T47D (cell line): Measurements from ENCODE around the gene AIMP1.
A peak's percentile ranks its signal among the peaks of the same experiment; 100 is the strongest.

ENCODE experiments used
- DNase-seq, 2 experiments: peaks; one replicate each; pipeline versions ENCODE4 v3.0.0 to v3.0.0-alpha.2; 2011 to 2012; ENCODE audit warnings: low read depth in 1 of 2, low spot score in 1 of 2
- JUND ChIP-seq: IDR thresholded peaks from 2 replicates; pipeline ENCODE4 v1.6.1; 2012; ENCODE audit warnings: low read depth
- in situ Hi-C: cut with HindIII; loops from 2 replicates; pipeline ENCODE4 v1.10.0; 2016; ENCODE audit warnings: low sequenced_read_pairs, low pct_unique_long_range_greater_than_20kb

Gene AIMP1

DNA sequence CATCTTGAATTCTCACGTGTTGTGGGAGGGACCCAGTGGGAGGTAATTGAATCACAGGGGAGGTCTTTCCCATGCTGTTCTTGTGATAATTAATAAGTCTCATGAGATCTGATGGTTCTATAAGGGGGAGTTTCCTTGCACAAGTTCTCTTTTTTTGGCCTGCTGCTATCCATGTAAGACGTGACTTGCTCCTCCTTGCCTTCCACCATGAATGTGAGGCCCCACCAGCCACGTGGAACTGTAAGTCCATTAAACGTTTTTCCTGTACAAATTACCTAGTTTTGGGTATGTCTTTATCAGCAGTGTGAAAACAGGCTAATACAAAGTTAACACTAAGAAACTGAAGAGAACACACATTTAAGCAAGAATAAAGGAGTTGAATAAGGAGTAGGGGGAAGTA, 16.4 kb upstream of the AIMP1 start:
- in situ Hi-C loops, result no loop called here
- DNase-seq, result no peak

DNA sequence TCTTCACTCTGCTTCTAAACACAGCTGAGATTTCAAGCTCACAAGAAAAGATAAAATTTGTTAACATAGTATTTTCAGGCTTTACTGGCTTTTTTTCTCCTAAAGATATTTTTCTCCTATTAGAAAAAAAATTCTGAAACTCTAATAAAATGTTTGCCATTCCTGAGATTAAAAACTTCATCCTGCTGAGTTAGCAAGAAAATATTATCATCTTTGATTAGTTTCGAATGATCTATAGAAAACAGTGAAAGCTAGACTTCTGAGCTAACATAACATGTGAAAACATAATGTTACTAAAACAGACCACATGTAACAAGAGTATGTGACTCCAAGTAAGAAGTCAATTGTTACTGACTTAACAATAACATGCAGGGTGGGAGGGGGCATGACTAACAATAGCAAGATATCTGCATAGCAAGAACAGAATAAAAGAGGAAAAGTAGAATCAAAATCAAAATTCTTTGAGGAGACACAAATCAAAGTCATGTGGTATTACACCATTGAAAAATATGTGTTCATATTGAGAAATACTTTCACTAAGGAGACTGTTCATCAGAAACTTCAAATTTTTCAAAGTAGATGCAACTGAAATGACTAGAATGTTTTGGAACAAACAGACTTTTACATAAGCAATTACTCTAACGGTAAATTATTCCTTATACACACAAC, 14.8 kb upstream of the AIMP1 start:
- in situ Hi-C loops, result no loop called here
- TF ChIP-seq JUND, result no peak
- DNase-seq, result no peak

More for the DNA sequence above, 16.4 kb upstream of the AIMP1 start:
- no peak for TF ChIP-seq JUND

DNA sequence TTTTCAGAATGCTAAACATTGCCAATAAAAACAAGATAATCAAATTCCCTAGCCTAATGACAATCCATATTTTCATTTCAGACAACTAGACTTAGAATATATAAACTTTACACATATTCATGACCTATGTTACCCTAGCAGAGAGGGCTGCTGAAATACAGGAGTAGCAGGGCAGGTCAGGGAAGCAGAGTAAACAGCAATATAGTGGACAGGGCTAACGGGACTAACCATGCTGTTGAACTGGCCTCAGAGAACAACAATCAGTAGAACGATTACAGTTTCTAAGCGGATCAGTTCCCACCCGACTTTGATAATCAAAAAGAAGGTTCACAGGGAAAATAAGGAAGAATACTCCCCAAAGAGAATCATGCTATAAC, 14.3 kb upstream of the AIMP1 start:
- no peak for DNase-seq
- in situ Hi-C loops, result no loop called here
- TF ChIP-seq JUND, result no peak

DNA sequence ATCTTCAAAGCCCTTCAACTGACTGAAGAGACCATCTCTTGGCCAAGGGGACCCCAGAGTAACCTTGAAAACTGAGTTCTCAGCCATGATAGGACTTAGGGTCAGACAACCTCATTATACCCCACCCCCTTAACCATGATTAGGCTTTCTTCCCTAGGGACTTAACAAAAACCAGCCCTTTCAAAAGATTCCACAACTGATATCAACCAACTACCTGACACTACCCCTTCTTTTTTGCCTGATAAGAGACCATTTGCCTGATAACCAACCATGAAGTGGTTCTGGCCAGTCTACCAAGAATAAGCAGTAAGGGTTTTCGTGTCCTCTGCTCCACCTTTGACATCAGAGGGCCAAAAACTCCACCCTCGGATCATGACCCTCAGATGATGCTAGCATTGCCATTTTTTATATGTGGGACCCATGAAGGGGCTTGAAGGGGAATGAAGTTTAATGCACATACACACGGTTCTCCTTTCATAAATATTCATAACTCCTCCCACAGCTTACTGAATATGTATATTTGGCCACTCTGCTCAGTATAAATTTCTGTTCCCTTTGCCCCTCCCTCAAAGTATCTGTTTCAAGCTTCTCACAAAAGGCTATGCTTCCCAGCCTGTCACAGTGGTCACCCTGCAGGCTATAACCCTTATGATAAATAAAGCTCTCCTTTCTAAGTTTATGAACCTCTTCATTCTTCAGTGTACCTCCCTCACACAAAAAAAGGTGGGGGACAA, 12.6 kb upstream of the AIMP1 start:
- no peak for TF ChIP-seq JUND
- DNase-seq, result no peak
- in situ Hi-C loops, result no loop called here

DNA sequence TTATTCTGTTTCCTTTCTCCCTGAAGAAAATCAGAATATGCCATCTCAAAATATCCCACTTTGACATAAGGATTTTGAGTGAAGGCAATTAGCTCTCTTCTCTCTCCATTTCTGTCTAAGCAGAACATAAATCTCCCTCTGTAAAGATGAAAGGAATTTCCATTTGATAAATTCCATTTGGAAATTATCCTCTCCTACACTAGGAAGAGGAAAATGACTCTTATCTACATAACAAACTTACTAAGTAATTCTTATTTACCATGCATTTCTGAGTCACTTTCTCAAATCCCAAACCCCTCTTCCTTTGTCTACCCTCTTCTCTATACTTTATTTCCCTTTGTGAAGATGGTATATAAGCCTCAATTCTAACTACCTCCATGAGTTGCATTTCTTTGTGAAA, 11.7 kb upstream of the AIMP1 start:
- TF ChIP-seq JUND, result no peak
- no peak for DNase-seq
- in situ Hi-C loops, result no loop called here

DNA sequence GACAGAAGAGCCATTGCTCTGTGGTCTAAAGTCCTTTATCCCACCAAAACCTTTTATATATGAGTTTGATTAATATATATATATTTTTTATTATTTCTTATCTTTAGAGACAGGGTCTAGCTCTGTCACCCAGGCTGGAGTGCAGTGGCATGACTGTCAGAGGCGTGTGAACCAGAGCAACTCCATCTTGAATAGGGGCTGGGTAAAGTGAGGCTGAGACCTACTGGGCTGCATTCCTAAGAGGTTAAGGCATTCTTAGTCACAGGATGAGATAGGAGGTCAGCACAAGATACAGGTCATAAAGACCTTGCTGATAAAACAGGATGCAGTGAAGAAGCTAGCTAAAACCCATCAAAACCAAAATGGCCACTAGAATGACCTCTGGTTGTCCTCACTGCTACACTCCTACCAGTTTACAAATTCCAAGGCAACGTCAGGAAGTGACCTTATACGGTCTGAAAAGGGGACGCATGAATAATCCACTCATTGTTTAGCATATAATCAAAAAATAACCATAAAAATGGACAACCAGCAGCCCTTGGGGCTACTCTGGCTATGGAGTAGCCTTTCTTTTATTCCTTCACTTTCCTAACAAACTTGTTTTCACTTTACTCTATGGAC, 10.8 kb upstream of the AIMP1 start:
- no peak for TF ChIP-seq JUND
- DNase-seq, result no peak
- in situ Hi-C loops, result no loop called here

DNA sequence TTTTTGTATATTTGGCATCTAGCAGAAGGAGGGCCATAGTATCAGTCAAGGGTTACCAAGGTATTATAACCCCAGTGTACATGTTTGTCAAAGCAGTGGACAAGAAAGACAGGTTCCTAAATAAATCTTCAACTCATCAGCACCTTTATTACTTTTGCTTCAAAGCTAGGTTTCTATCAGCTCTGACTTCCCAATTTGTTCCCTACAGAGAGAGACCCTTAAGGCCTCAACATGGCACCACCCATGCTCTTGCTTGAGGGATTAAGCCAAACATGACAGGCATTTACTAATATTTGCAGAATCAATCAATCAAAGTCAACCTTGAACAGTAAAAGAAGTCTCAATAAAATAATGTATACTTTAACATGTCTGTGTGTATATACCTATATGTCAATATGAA, 9.8 kb upstream of the AIMP1 start:
- DNase-seq, result no peak
- in situ Hi-C loops, result no loop called here
- no peak for TF ChIP-seq JUND

DNA sequence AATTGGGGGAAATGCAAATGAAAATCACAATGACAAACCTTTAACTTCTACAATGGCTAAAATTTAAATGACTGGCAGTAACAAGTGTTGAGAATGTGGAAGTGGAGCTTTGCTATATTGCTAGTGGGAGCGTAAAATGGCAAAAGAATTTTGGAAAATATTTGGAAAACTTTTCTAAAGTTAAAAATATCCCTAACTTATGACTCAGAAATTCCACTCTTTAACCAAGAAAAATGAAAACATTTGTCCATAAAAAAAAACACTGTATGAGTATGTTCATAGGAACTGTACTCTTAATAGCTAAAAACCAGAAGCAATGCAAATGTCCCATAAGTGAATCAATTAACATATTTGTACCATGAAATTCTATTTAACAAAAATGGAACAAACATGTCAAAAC, 4.0 kb upstream of the AIMP1 start:
- TF ChIP-seq JUND, result no peak
- no peak for DNase-seq
- in situ Hi-C loops, result no loop called here

DNA sequence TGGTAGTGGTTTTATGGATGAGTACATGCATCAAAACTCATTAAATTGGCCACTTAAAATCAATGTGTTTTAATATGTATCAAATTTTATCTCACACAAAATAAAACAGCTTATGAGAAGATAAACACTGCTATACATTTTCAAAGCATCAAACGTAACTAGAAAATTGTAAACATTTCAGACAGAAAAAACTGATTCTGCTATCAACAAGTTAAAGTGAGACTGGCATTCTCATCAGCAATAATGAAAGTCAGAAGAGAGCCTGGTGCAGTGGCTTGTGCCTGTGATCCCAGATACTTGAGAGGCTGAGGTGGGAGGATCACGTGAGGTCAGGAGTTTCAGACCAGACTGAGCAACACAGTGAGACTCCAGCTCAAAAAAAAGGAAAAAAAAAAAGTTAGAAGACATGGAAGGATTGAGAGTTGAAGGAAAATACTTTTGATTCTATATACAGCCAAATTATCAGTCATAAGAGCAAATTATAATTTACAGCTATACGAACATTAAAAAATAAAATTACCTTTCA, 3.3 kb upstream of the AIMP1 start:
- in situ Hi-C loops, result no loop called here
- TF ChIP-seq JUND, result no peak
- no peak for DNase-seq

DNA sequence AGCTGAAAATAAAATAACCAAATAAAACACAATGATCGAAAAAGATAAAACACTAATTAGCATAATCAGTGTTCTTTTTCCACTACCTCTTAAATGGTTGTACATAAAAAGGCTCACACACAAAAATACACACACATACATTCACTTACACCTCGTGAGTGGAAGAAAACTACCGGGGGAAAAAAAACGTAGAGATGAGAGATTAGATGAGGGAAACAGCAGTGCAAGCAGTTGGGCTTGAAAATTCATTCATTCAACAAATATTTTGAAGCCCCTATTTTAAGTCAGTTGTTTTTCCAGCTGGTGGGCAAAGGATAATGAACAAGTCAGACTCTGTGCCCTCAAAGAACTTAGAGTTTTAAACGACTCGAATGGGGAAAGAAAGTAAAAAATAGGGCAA, 1.4 kb upstream of the AIMP1 start:
- no peak for DNase-seq

DNA sequence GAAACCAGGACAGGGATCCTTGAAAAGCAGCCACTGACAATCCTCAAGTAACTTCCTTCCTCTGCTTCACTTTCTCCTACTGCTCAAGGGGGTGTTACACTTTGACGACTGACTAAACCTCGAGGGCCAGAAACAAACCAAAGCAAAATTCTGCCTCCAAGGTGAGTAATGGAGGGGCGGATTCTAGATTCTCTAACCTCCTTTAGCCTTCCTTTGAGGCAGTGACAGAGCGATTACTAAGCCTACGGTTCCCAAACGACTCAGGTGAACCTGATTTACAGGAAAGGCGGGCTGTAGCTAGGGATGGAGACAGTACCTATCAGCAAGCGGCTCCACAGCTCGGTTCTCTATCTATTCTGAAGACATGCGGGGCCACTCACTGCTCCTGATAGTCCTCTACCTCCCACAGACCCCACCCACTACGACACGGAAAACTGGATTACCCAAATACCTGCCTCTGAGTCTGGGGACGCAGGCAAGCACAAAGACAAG, 828 bp upstream of the AIMP1 start:
- DNase-seq, result peak in 1 of 2 experiments; percentile 74
- no peak for TF ChIP-seq JUND
- in situ Hi-C loops, result no loop called here

More for the DNA sequence above, 1.4 kb upstream of the AIMP1 start:
- in situ Hi-C loops, result no loop called here
- TF ChIP-seq JUND, result no peak

DNA sequence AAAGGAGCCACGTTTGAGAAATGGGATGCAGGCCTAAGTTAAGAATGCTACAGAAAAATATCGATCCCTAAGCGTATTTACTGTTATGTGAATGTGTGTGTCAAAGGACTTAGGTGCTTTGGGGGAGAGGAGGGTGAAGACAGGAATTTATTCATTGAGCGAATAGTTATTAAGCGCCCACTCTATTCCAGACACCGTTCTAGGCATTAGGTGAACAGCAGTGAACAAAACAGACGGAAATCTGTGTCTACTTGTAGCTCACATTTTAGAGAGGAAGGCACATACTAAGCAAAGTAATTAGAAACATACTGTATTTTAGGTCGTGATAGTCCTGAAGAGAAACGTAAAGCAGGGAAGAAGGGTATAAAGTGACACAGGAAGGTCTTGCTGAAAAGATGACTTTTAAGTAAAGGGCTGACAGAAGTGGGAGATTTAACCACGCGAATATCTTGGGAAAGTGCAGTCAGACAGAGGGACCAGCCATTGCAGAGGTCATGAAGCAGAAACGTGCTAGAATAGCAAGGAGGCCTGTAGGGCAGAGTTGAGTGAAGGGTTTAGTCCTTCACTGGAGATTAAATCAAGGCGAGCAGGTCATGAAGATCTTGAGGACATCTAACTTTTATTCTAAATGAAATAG, 541 bp downstream of the AIMP1 start:
- in situ Hi-C loops, result no loop called here
- TF ChIP-seq JUND, result no peak
- DNase-seq, result no peak

DNA sequence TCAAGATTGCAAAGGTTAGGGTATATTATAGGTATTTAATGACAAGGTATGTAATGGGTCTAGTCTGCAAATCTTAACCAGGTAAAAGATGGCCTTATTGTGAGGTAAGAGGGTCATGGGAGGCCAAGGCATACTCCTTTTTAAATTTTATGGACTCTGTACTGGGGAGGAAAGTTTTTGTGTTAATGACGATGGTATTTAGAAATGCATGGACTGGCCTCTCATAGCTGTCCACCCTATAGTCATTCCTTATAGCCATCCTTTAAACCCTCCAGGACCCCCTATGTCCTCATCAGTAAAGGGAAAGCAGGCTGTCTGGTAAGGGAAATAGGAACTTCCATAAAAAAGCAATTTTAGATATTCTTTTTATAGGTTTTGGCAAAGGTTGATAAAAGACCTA, 1.5 kb downstream of the AIMP1 start:
- in situ Hi-C loops, result no loop called here
- no peak for TF ChIP-seq JUND

More for the DNA sequence above, 1.5 kb downstream of the AIMP1 start:
- no peak for DNase-seq
